Upper lobe of left lung (tissue), 4 donors: Measurements from ENCODE around the gene NCKIPSD.
"Not testable (repeated sequence)": the region's sequence is repeated elsewhere in the genome, so short reads cannot be mapped to it uniquely, and the experiment has no call there.

Source experiments
- EP300 ChIP-seq, 4 donors: sonication (generic); formaldehyde crosslinking; IDR thresholded peaks; one replicate each; pipeline ENCODE4 v1.5.1; 2017; ENCODE audit warnings: antibody characterized with exemption in 4 of 4, control low read depth in 2 of 4
- POLR2A ChIP-seq, 4 donors: fragments of 450-650 bp; IDR thresholded peaks; one replicate each; pipeline ENCODE4 v1.5.1; 2016 to 2017; ENCODE audit warnings: antibody characterized with exemption in 4 of 4, mild to moderate bottlenecking in 2 of 4
- POLR2AphosphoS5 ChIP-seq, 2 donors: sonication (generic); formaldehyde crosslinking; IDR thresholded peaks; one replicate each; pipeline ENCODE4 v1.5.1; 2017; ENCODE audit warnings: antibody characterized with exemption in 2 of 2
- TF ChIP-seq, protein P1 (sequence below), 6 experiments: fragments of 450-650 bp in 4 of 6; fragments of 200-600 bp in 2 of 6; sonication (generic) in 2 of 6; IDR thresholded peaks; one replicate each; pipeline ENCODE4 v1.5.1; 2016 to 2019; ENCODE audit warnings: antibody characterized with exemption in 6 of 6

DNA sequence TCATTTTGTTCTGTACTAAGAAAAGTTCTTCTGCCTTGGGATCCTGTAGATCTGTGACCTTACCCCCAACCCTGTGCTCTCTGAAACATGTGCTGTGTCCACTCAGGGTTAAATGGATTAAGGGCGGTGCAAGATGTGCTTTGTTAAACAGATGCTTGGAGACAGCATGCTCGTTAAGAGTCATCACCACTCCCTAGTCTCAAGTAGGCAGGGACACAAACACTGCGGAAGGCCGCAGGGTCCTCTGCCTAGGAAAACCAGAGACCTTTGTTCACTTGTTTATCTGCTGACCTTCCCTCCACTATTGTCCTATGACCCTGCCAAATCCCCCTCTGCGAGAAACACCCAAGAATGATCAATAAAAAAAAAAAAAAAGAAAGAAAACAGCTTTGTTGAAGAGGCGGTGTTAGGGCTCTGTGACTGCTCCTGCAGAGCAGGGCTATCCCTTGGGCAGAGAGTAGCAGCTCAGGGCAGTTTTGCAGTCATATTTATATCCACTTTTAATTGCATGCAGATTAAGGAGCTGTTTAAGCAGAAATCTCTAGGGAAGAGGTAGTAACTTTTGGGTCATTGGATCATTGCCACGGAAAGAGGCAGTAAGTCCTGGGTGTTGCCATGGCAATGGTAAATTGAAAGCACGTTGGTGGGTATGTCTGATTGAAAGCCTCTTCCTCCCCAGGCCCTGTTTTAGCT, 49.5 kb upstream of the NCKIPSD start:
- TF ChIP-seq, protein P1, sequence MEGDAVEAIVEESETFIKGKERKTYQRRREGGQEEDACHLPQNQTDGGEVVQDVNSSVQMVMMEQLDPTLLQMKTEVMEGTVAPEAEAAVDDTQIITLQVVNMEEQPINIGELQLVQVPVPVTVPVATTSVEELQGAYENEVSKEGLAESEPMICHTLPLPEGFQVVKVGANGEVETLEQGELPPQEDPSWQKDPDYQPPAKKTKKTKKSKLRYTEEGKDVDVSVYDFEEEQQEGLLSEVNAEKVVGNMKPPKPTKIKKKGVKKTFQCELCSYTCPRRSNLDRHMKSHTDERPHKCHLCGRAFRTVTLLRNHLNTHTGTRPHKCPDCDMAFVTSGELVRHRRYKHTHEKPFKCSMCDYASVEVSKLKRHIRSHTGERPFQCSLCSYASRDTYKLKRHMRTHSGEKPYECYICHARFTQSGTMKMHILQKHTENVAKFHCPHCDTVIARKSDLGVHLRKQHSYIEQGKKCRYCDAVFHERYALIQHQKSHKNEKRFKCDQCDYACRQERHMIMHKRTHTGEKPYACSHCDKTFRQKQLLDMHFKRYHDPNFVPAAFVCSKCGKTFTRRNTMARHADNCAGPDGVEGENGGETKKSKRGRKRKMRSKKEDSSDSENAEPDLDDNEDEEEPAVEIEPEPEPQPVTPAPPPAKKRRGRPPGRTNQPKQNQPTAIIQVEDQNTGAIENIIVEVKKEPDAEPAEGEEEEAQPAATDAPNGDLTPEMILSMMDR (IDR thresholded peaks at IDR 0.05): not testable (repeated sequence)
- TF ChIP-seq POLR2A, POLR2AphosphoS5, EP300 (IDR thresholded peaks at IDR 0.05): not testable (repeated sequence)
